ENCODE measurements around the gene ATP2C2. TPM values are rescaled to one million over a fixed set of nuclear protein-coding genes. Genes with fewer than 3 reads are reported as not detected.

Gene ATP2C2
- total RNA-seq, 1 donor from 2014 or later = 32.1 TPM

- FAIRE-seq = no peak
- peaks cover 2% of the 10 kb centered on the region for H3K27me3 ChIP-seq (ENCODE audit: control insufficient read depth, insufficient read depth, low read length)
- DNase-seq (ENCODE audit: low read depth) = no peak
- H3K36me3 ChIP-seq (ENCODE audit: control insufficient read depth, insufficient read depth, low read length) = no peaks in the 10 kb centered on the region
- no peak for TF ChIP-seq CTCF (IDR thresholded peaks at IDR 0.05; ENCODE audit: insufficient read depth, low read length, severe bottlenecking)
- H3K4me3 ChIP-seq (ENCODE audit: low read depth, low read length) = no peak overlapping the region
Observed at GRCh38 chr16:84370723-84371552, 2.6 kb downstream of the ATP2C2 start.

GRCh38 chr16:84371553-84371865 is 3.2 kb downstream of the ATP2C2 start:
- no peak for TF ChIP-seq CTCF (IDR thresholded peaks at IDR 0.05; ENCODE audit: insufficient read depth, low read length, severe bottlenecking)
- Histone ChIP-seq H3K36me3 (ENCODE audit: control insufficient read depth, insufficient read depth, low read length) (no peaks in the 10 kb centered on the region), H3K27me3 (ENCODE audit: control insufficient read depth, insufficient read depth, low read length) (peaks cover 2% of the 10 kb centered on the region), H3K4me3 (ENCODE audit: low read depth, low read length) (no peak overlapping the region)
- DNase-seq (ENCODE audit: low read depth) (no peak), FAIRE-seq (no peak)

- no peak for TF ChIP-seq CTCF (IDR thresholded peaks at IDR 0.05; ENCODE audit: insufficient read depth, low read length, severe bottlenecking)
- DNase-seq (ENCODE audit: low read depth) (peak; percentile 64), FAIRE-seq (no peak)
- Histone ChIP-seq H3K36me3 (ENCODE audit: control insufficient read depth, insufficient read depth, low read length) (no peaks in the 10 kb centered on the region), H3K4me3 (ENCODE audit: low read depth, low read length) (no peak overlapping the region), H3K27me3 (ENCODE audit: control insufficient read depth, insufficient read depth, low read length) (no peaks in the 10 kb centered on the region)
Observed at GRCh38 chr16:84373907-84374489, 5.7 kb downstream of the ATP2C2 start.

- no peak for TF ChIP-seq CTCF (IDR thresholded peaks at IDR 0.05; ENCODE audit: insufficient read depth, low read length, severe bottlenecking)
- FAIRE-seq = no peak
- Histone ChIP-seq H3K36me3 (ENCODE audit: control insufficient read depth, insufficient read depth, low read length) (no peaks in the 10 kb centered on the region), H3K4me3 (ENCODE audit: low read depth, low read length) (no peak overlapping the region), H3K27me3 (ENCODE audit: control insufficient read depth, insufficient read depth, low read length) (no peaks in the 10 kb centered on the region)
- DNase-seq (ENCODE audit: low read depth) = no peak
Observed at GRCh38 chr16:84378099-84378498, 9.8 kb downstream of the ATP2C2 start.

GRCh38 chr16:84378567-84378966 is 10.2 kb downstream of the ATP2C2 start:
- H3K27me3 ChIP-seq (ENCODE audit: control insufficient read depth, insufficient read depth, low read length) = no peaks in the 10 kb centered on the region
- FAIRE-seq = no peak

More at GRCh38 chr16:84378567-84378966, 10.2 kb downstream of the ATP2C2 start:
- no peak for TF ChIP-seq CTCF (IDR thresholded peaks at IDR 0.05; ENCODE audit: insufficient read depth, low read length, severe bottlenecking)
- DNase-seq (ENCODE audit: low read depth) = peak; percentile 90
- H3K4me3 ChIP-seq (ENCODE audit: low read depth, low read length) = no peak overlapping the region
- no peaks in the 10 kb centered on the region for H3K36me3 ChIP-seq (ENCODE audit: control insufficient read depth, insufficient read depth, low read length)
